HepG2 (cell line): ENCODE measurements around the gene VSNL1. TPM values are rescaled to one million over a fixed set of nuclear protein-coding genes. Genes with fewer than 3 reads are reported as not detected.

Experiments
- ATAC-seq: fragments of 200-7000 bp; cut with Tn5 transposase; 3 replicates; pipeline ENCODE4 v1.9.1; 2020; ENCODE audit warnings: mild to moderate bottlenecking, moderate library complexity
- BruUV-seq: library from RNA; stranded (reverse); fragments of 400-500 nt; replicated peaks from 2 replicates; lab custom pipeline; 2021; lab: Mats Ljungman, UMichigan
- CTCF ChIA-PET: fragments of 300-600 bp; formaldehyde crosslinking; extraction: SDS; loops from one replicate; lab custom pipeline; 2021; ENCODE audit warnings: low total read pairs, inconsistent platforms, low intra/inter-chr PET ratio; lab: Yijun Ruan, JAX
- POLR2A ChIA-PET: fragments of 350-600 bp; sonication (Branson Sonifier 250); formaldehyde crosslinking; loops from one replicate; lab custom pipeline; 2020; ENCODE audit warnings: antibody characterized with exemption, inconsistent platforms; lab: Yijun Ruan, JAX
- DNase-seq: peaks from one replicate; pipeline ENCODE4 v3.0.0-alpha.2; 2015; ENCODE audit warnings: low spot score
- FAIRE-seq: peaks from 3 replicates; lab custom pipeline; 2011; peaks lifted over from hg19 to GRCh38; lab: Jason Lieb, UNC
- H2AFZ ChIP-seq: one replicate; pipeline ENCODE4 v1.6.1; 2011; ENCODE audit warnings: low read length, inconsistent platforms
- H3K27ac ChIP-seq: fragments of 300-600 bp; 3 replicates; pipeline ENCODE4 v1.8.0; 2011; ENCODE audit warnings: mixed run types, mild to moderate bottlenecking, mixed read lengths, low read length, inconsistent platforms; ENCODE audit not compliant: insufficient read depth; ENCODE audit errors: extremely low read length
- H3K27me3 ChIP-seq, 2 experiments: fragments of 200-600 bp in 1 of 2; 2 replicates in 1 of 2; 3 replicates in 1 of 2; pipeline versions ENCODE4 v1.6.0 to v1.8.0; 2011; ENCODE audit warnings: low read length in 2 of 2, mild to moderate bottlenecking in 2 of 2, moderate library complexity in 2 of 2, inconsistent platforms in 1 of 2; ENCODE audit not compliant: insufficient read depth in 2 of 2, control insufficient read depth in 1 of 2
- H3K36me3 ChIP-seq, 2 experiments: fragments of 200-600 bp in 1 of 2; replicated peaks in 1 of 2; 2 replicates in 1 of 2; 3 replicates in 1 of 2; pipeline versions ENCODE4 v1.5.1 to v1.8.0; 2011; ENCODE audit warnings: low read length in 2 of 2, inconsistent platforms in 1 of 2; ENCODE audit not compliant: insufficient read depth in 2 of 2, control insufficient read depth in 1 of 2
- H3K4me1 ChIP-seq: 2 replicates; pipeline ENCODE4 v1.5.1; 2012; ENCODE audit warnings: low read length, inconsistent platforms; ENCODE audit not compliant: insufficient read depth
- H3K4me2 ChIP-seq: 2 replicates; pipeline ENCODE4 v1.6.0; 2011; ENCODE audit warnings: low read depth, low read length, inconsistent platforms
- H3K4me3 ChIP-seq, 3 experiments: fragments of 200-600 bp in 1 of 3; sonication (generic), shearing (Covaris generic) in 1 of 3; replicated peaks in 1 of 3; 2 replicates each; pipeline ENCODE4 v1.5.1; 2011 to 2016; ENCODE audit warnings: low read length in 3 of 3, inconsistent platforms in 2 of 3, low read depth in 2 of 3, mild to moderate bottlenecking in 2 of 3, control low read depth in 1 of 3, mixed read lengths in 1 of 3; ENCODE audit not compliant: insufficient read depth in 1 of 3
- H3K79me2 ChIP-seq: one replicate; pipeline ENCODE4 v1.6.1; 2011; ENCODE audit warnings: low read length, inconsistent platforms; ENCODE audit not compliant: insufficient read depth
- H3K9ac ChIP-seq: 2 replicates; pipeline ENCODE4 v1.6.0; 2011; ENCODE audit warnings: mild to moderate bottlenecking, low read depth, low read length, inconsistent platforms; ENCODE audit not compliant: insufficient read depth
- H3K9me3 ChIP-seq: 2 replicates; pipeline ENCODE4 v1.5.1; 2012; ENCODE audit warnings: mild to moderate bottlenecking, low read length
- H4K20me1 ChIP-seq: 2 replicates; pipeline ENCODE4 v1.6.0; 2011; ENCODE audit warnings: inconsistent platforms, mild to moderate bottlenecking, low read length, moderate library complexity; ENCODE audit not compliant: insufficient read depth
- ATRX ChIP-seq: sonication (generic); formaldehyde crosslinking; IDR thresholded peaks from 2 replicates; pipeline ENCODE4 v1.4.0; 2020; ENCODE audit warnings: missing genetic modification reagents, borderline replicate concordance
- FOXK1 ChIP-seq: sonication (generic); formaldehyde crosslinking; IDR thresholded peaks from 2 replicates; pipeline ENCODE4 v1.4.0; 2020; ENCODE audit warnings: low read depth, missing genetic modification reagents, borderline replicate concordance
- NFKBIZ ChIP-seq: IDR thresholded peaks from 2 replicates; pipeline ENCODE4 v1.6.1; 2018; ENCODE audit warnings: missing genetic modification reagents, missing compliant biosample characterization
- NR2F2 ChIP-seq: IDR thresholded peaks from 2 replicates; pipeline ENCODE4 v1.6.1; 2012; ENCODE audit warnings: low read depth, inconsistent platforms, borderline replicate concordance
- RBFOX2 ChIP-seq: fragments of 200-400 bp; formaldehyde crosslinking; IDR thresholded peaks from 2 replicates; pipeline ENCODE4 v1.6.1; 2017; ENCODE audit warnings: low read depth, mild to moderate bottlenecking, low read length
- REPIN1 ChIP-seq: sonication (generic); formaldehyde crosslinking; IDR thresholded peaks from 2 replicates; pipeline ENCODE4 v1.8.0; 2022; ENCODE audit warnings: missing genetic modification reagents, low read depth, mild to moderate bottlenecking, borderline replicate concordance
- SALL2 ChIP-seq: sonication (generic); formaldehyde crosslinking; IDR thresholded peaks from 2 replicates; pipeline ENCODE4 v1.8.1; 2023; ENCODE audit warnings: mild to moderate bottlenecking, missing genetic modification reagents, inconsistent platforms
- SP5 ChIP-seq: IDR thresholded peaks from 2 replicates; pipeline ENCODE4 v1.6.1; 2016; ENCODE audit warnings: low read depth, borderline replicate concordance
- STAT5B ChIP-seq: sonication (generic); formaldehyde crosslinking; IDR thresholded peaks from 2 replicates; pipeline ENCODE4 v1.4.0; 2020; ENCODE audit warnings: missing genetic modification reagents
- TBX3 ChIP-seq: fragments of 450-650 bp; IDR thresholded peaks from 2 replicates; pipeline ENCODE4 v1.6.1; 2017; ENCODE audit warnings: antibody characterized with exemption, mild to moderate bottlenecking, inconsistent platforms, borderline replicate concordance
- U2AF2 ChIP-seq: fragments of 200-400 bp; formaldehyde crosslinking; IDR thresholded peaks from 2 replicates; pipeline ENCODE4 v1.6.1; 2017; ENCODE audit warnings: low read depth, mild to moderate bottlenecking, low read length
- ZNF12 ChIP-seq: sonication (generic); formaldehyde crosslinking; IDR thresholded peaks from 2 replicates; pipeline ENCODE4 v1.5.0; 2020; ENCODE audit warnings: missing genetic modification reagents
- ZNF180 ChIP-seq: sonication (generic); formaldehyde crosslinking; IDR thresholded peaks from 2 replicates; pipeline ENCODE4 v1.4.0; 2020; ENCODE audit warnings: low read depth, missing genetic modification reagents, borderline replicate concordance
- ZNF331 ChIP-seq: sonication (generic); formaldehyde crosslinking; IDR thresholded peaks from 2 replicates; pipeline ENCODE4 v1.4.0; 2020; ENCODE audit warnings: missing genetic modification reagents
- ZNF569 ChIP-seq: sonication (generic); formaldehyde crosslinking; IDR thresholded peaks from 2 replicates; pipeline ENCODE4 v1.5.0; 2020; ENCODE audit warnings: mild to moderate bottlenecking, missing genetic modification reagents, moderate library complexity, borderline replicate concordance
- ZNF780A ChIP-seq: sonication (generic); formaldehyde crosslinking; IDR thresholded peaks from 2 replicates; pipeline ENCODE4 v1.8.0; 2022; ENCODE audit warnings: mild to moderate bottlenecking, missing genetic modification reagents, moderate library complexity
- WGBS: methylation state at CpG from one replicate; pipeline ENCODE4 v1.1.6; 2017; ENCODE audit warnings: low lambda C conversion rate; 5-methylcytosine and 5-hydroxymethylcytosine counted together
- in situ Hi-C: cut with HindIII; loops from 2 replicates; pipeline ENCODE4 v1.10.0; 2017; ENCODE audit warnings: low pct_unique_long_range_greater_than_20kb; ENCODE audit not compliant: extremely low pct_ligation_motif_present
- intact Hi-C: fragments of 100-400 bp; cut with micrococcal nuclease; formaldehyde crosslinking; loops from one replicate; pipeline ENCODE4 v1.10.0; 2022; ENCODE audit not compliant: unreplicated experiment
- polyA plus RNA-seq, 8 experiments: library from polyadenylated mRNA; depleted of rRNA in 3 of 8; stranded (reverse) in 7 of 8; unstranded in 1 of 8; fragments of >200 nt; fragmentation: Illumina TruSeq in 4 of 8; extraction: Trizol in 4 of 8; gene quantifications; 2 replicates each; pipeline versions ENCODE4 v1.2.1 to v1.2.3, GENCODE V29; 2011 to 2016; ENCODE audit warnings: low read depth in 4 of 8, missing spikeins in 1 of 8, mixed read lengths in 1 of 8; ENCODE audit not compliant: insufficient read depth in 1 of 8
- total RNA-seq, 5 experiments: library from RNA; depleted of rRNA; stranded (reverse); fragments of >200 nt; fragmentation: Illumina TruSeq; extraction: Trizol; gene quantifications; 2 replicates each; pipeline ENCODE4 v1.2.3, GENCODE V29; 2016; ENCODE audit warnings: low read depth in 1 of 5
- TF ChIP-seq, protein P1 (sequence below): IDR thresholded peaks from 2 replicates; pipeline ENCODE4 v1.6.1; 2016; ENCODE audit warnings: low read depth, control low read depth
- TF ChIP-seq, protein P2 (sequence below): sonication (generic); formaldehyde crosslinking; IDR thresholded peaks from 2 replicates; pipeline ENCODE4 v1.4.0; 2020; ENCODE audit warnings: low read depth, missing genetic modification reagents

Gene VSNL1
- total and polyA plus RNA-seq, 2 of the 13 experiments (the other 11 are each of a cell fraction or from before 2014, with no cell fraction given) = 63.2 to 95.9 TPM

DNA sequence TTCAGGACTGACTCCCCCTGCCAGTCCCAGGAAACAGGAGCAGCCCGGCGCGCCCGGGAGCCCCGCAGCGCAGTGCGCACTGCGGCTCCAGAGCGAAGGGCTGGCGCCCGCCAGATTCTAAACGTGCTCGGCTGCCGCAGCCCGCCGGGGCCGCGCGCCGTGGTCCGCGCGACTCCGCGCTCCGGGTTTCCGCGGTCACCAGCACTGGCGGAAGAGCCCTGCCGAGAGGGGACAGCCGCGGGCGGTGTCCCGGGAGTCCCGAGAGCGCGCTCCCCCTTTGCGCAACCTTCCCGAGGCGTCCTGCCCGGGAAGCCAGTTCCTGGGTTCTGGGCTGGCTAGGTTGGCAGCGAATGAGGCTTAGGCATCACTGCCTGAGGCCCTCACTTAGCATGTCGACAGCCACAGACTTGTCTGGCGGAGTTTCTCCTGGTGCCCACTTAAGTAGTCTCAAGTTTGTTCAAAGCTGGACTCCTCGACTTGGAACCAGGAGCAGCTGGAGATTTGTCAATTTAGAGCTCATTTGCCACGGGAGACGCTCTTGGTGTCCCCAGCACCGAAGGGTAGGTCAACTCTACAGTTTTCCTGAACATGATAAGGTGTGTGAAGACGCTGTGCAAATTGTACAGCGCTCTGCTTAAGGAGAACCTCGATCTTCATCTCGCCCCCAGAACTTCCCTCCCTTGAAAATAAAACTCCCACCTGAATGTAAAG is 1.5 kb upstream of the VSNL1 start:
- DNase-seq (peak; percentile 83), ATAC-seq (peak; percentile 80), FAIRE-seq (no peak)
- peaks cover 44% of the 10 kb centered on the region for H3K79me2 ChIP-seq
- peaks cover 31% of the 10 kb centered on the region for H3K4me1 ChIP-seq
- no peaks in the 10 kb centered on the region for H3K9me3 ChIP-seq
- no peaks in the 10 kb centered on the region for H3K36me3 ChIP-seq
- H3K4me2 ChIP-seq = peak overlapping the region; percentile 83
- no peaks in the 10 kb centered on the region for H4K20me1 ChIP-seq
- peak overlapping the region; percentile 78 for H3K9ac ChIP-seq
- no TSS peak for BruUV-seq
- peaks cover 0 to 3% of the 10 kb centered on the region in 2 experiments; a peak in 1 of 5 replicates for H3K27me3 ChIP-seq
- peak overlapping the region; percentile 94 for H3K27ac ChIP-seq
- in situ Hi-C loops = no loop called here
- WGBS = 2% methylated on average over 49 of the region's 52 CpGs
- CTCF ChIA-PET = no interaction called here
- H2AFZ ChIP-seq = peak overlapping the region; percentile 98
- POLR2A ChIA-PET = interaction anchor here (1.0 to 3.6 kb wide), 11 partner anchors 11 to 59 kb away, joined by 3 to 32 read pairs (median 9); partner anchors contain the start of gene RAD51AP2
- intact Hi-C loops = loop anchor here (1.0 kb wide), 3 partner anchors 21 to 59 kb away; partner anchors contain the start of gene RAD51AP2
- H3K4me3 ChIP-seq = peak overlapping the region; percentile 78 to 97 (median 83)
- TF ChIP-seq ATRX (CRISPR knock-in tag) (no peak), U2AF2 (no peak), FOXK1 (CRISPR knock-in tag) (peak; percentile 73; the same call in 1 of the 2 replicates), NR2F2 (peak; percentile 42; the same call in 1 of the 2 replicates), ZNF12 (CRISPR knock-in tag) (0 out of 2 replicates have a peak, but pooled peaks have one; percentile 35), REPIN1 (peak; percentile 91), ZNF331 (CRISPR knock-in tag) (peak; percentile 89; the same call in 1 of the 2 replicates), RBFOX2 (peak; percentile 98), ZNF569 (CRISPR knock-in tag) (no peak), TBX3 (0 out of 2 replicates have a peak, but pooled peaks have one; percentile 33), STAT5B (CRISPR knock-in tag) (0 out of 2 replicates have a peak, but pooled peaks have one; percentile 87), ZNF180 (CRISPR knock-in tag) (peak; percentile 96), NFKBIZ (CRISPR knock-in tag) (no peak), SP5 (CRISPR knock-in tag) (no peak), ZNF780A (CRISPR knock-in tag) (peak; percentile 71; the same call in 1 of the 2 replicates), SALL2 (peak; percentile 99)
- TF ChIP-seq, protein P1, sequence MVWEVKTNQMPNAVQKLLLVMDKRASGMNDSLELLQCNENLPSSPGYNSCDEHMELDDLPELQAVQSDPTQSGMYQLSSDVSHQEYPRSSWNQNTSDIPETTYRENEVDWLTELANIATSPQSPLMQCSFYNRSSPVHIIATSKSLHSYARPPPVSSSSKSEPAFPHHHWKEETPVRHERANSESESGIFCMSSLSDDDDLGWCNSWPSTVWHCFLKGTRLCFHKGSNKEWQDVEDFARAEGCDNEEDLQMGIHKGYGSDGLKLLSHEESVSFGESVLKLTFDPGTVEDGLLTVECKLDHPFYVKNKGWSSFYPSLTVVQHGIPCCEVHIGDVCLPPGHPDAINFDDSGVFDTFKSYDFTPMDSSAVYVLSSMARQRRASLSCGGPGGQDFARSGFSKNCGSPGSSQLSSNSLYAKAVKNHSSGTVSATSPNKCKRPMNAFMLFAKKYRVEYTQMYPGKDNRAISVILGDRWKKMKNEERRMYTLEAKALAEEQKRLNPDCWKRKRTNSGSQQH (CRISPR knock-in tag) = peak; percentile 85; the same call in 1 of the 2 replicates
- TF ChIP-seq, protein P2, sequence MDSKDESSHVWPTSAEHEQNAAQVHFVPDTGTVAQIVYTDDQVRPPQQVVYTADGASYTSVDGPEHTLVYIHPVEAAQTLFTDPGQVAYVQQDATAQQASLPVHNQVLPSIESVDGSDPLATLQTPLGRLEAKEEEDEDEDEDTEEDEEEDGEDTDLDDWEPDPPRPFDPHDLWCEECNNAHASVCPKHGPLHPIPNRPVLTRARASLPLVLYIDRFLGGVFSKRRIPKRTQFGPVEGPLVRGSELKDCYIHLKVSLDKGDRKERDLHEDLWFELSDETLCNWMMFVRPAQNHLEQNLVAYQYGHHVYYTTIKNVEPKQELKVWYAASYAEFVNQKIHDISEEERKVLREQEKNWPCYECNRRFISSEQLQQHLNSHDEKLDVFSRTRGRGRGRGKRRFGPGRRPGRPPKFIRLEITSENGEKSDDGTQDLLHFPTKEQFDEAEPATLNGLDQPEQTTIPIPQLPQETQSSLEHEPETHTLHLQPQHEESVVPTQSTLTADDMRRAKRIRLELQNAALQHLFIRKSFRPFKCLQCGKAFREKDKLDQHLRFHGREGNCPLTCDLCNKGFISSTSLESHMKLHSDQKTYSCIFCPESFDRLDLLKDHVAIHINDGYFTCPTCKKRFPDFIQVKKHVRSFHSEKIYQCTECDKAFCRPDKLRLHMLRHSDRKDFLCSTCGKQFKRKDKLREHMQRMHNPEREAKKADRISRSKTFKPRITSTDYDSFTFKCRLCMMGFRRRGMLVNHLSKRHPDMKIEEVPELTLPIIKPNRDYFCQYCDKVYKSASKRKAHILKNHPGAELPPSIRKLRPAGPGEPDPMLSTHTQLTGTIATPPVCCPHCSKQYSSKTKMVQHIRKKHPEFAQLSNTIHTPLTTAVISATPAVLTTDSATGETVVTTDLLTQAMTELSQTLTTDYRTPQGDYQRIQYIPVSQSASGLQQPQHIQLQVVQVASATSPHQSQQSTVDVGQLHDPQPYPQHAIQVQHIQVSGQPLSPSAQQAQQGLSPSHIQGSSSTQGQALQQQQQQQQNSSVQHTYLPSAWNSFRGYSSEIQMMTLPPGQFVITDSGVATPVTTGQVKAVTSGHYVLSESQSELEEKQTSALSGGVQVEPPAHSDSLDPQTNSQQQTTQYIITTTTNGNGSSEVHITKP (CRISPR knock-in tag) = peak; percentile 53
